Measurements from ENCODE around the gene DOCK1.
"Not testable (repeated sequence)": the region's sequence is repeated elsewhere in the genome, so short reads cannot be mapped to it uniquely, and the experiment has no call there.

The DOCK1 gene

DNA sequence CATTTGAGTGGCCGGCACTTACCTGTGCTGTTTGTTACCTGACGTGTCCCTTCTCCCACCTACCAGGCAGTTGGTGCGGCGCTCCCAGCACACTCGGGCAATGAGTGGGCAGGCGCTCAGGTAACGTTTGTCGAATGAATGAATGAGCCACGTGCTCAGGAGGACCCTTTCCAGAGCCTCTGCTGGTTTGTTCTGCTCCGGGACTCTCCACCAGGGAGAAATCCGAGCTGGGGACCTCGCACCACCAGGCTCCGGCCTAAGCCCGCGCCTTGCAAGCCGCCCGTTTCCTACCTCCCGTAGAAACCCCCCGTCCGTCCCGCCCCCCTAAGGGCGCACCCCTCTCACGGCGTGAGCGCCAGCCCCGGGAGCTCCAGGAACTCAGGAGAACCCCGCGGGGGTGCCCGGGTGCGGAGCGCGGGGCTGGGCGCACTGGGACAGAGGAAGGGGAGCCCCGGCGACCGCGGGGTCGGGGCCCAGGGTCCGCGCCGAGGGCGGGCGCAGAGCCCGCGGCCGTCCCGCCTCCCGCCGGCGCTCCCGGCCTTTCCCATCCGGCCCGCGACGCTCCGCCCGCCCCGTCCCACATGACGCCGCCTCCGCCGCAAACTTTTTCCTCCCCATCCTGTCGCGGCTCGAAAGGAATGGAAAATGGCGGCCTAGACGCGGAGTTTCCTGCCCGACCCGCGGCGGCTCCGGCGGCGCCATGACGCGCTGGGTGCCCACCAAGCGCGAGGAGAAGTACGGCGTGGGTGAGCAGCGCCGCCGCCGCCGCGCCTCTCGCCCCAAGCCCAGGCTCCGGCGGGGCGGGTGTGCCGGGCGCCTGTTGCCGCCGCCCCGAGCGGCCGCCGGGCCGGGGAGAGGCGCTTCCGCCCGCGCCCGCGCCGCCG is at the start of gene DOCK1:
DOCK1 (plus strand) TSS at position 611 of the 884 bp plus-strand sequence; CDS start at position 701, 90 bp downstream.
- no peak for DNase-seq

GRCh38 chr10:126857178-126857806 is 47.9 kb upstream of the DOCK1 start:
- no peak for DNase-seq

- no peak for DNase-seq
Measured at GRCh38 chr10:126867567-126868365, 37.5 kb upstream of the DOCK1 start.

DNA sequence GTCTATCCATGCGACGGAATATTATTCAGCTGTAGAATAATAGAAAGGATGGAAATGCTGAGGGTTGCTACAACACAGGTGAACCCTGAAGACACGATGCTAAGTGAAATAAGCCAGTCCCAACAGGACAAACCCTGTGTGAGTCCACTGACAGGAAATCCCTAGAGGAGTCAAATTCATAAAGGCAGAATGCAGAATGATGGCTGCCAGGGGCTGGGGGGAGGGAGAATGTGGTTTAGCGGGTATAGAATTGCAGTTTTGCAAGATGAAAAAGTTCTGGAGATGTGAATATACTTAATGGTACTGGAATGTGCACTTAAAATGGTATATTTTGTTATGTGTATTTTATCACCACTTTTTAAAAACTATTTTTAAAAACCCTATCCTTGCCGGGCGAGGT is 36.9 kb upstream of the DOCK1 start:
- DNase-seq = no peak

GRCh38 chr10:126872135-126872534 is 33.1 kb upstream of the DOCK1 start:
- no peak for DNase-seq

DNA sequence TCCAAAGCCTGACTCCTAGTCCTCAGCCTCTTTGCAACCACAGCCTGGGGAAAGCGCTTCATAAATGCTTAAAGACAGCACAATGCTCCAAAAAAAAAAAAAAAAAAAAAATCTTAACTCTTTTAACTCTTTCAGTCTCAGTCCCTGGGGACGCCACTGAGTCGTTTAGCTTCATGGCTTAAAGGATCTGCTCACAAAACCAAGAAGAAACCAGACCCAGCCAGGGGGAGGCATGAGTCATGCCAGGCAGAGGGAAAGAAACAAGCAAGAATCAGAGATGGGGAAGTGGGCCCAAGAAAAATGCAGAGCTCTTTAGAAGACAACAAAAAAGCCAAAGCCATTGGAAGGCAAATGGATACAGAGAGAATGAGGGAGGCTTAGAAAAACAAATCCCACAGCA is 32.5 kb upstream of the DOCK1 start:
- DNase-seq = no peak

GRCh38 chr10:126876456-126876855 is 28.8 kb upstream of the DOCK1 start:
- no peak for DNase-seq

GRCh38 chr10:126877390-126877789 is 27.8 kb upstream of the DOCK1 start:
- DNase-seq = no peak

DNA sequence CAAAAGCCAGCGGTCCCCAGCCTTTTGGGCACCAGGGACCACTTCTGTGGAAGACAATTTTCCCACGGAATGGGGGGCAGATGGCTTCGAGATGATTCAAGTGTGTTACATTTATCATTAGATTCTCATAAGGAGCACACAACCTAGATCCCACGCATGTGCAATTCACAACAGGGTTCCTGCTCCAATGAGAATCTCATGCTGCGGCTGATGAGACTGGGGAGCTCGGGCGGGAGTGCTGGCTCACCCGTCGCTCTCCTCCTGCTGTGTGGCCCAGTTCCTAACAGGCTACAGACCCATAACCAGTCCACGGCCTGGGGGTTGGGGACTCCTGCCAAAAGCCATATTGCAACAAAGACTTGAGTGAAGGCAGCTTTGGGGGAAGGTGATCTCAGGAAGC is 26.6 kb upstream of the DOCK1 start:
- no peak for DNase-seq

- no peak for DNase-seq
Measured at GRCh38 chr10:126880926-126881325, 24.3 kb upstream of the DOCK1 start.

DNA sequence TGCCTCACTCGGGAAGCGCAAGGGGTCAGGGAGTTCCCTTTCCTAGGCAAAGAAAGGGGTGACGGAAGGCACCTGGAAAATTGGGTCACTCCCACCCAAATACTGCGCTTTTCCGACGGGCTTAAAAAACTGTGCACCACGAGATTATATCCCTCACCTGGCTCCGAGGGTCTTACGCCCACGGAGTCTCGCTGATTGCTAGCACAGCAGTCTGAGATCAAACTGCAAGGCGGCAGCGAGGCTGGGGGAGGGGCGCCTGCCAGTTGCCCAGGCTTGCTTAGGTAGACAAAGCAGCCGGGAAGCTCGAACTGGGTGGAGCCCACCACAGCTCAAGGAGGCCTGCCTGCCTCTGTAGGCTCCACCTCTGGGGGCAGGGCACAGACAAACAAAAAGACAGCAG is 23.2 kb upstream of the DOCK1 start:
- DNase-seq = not testable (repeated sequence)

- DNase-seq = not testable (repeated sequence)
Measured at GRCh38 chr10:126888436-126888835, 16.8 kb upstream of the DOCK1 start.

GRCh38 chr10:126889421-126889820 is 15.8 kb upstream of the DOCK1 start:
- no peak for DNase-seq

GRCh38 chr10:126890797-126891196 is 14.4 kb upstream of the DOCK1 start:
- not testable (repeated sequence) for DNase-seq

- DNase-seq = no peak
Measured at GRCh38 chr10:126892226-126893175, 12.7 kb upstream of the DOCK1 start.

GRCh38 chr10:126893206-126893605 is 12.0 kb upstream of the DOCK1 start:
- no peak for DNase-seq

DNA sequence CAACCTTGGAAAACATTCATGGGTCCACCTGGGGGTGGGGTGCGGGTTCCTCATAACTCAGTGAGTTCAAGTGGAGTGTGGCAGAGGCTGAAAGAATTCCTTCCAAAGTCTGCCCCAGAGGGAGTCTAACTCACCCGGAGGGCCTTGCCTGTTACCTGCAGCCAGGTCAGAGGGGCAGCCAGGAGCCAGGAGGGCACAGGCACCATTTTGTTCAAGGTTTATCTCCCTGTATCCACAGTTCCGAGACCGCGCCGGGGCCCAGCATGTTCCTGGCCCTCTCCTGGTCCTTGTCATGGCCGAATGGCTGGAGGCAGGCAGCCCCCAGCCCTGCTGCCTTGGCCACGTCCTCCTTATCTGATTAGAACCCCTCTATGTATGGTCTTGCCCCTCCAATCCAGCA is 11.4 kb upstream of the DOCK1 start:
- DNase-seq = no peak

GRCh38 chr10:126895214-126895781 is 9.9 kb upstream of the DOCK1 start:
- DNase-seq = no peak

DNA sequence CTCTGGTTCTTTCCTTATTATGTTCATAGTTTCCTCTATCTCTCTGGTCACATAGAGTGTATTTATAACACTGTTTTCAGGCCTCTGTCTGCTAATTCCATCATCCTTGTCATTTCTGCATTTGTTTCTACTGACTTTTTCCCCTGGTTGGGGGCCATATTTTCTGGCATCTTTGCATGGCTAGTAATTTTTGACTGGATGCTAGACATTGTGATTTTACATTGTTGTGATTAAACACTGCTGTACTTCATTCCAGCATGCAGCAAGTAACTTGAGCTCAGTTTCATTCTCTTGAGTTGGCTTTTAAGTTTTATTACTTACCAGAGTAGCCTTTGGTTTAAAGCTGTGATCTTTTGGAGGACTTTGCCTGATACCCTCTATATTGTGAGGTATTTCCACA is 6.8 kb upstream of the DOCK1 start:
- no peak for DNase-seq

- DNase-seq = not testable (repeated sequence)
Measured at GRCh38 chr10:126899529-126899928, 5.7 kb upstream of the DOCK1 start.

GRCh38 chr10:126902157-126902556 is 3.1 kb upstream of the DOCK1 start:
- DNase-seq = no peak

All from SHP77 treated with DMSO at 0.1 percent for 48 hours (cell line).